Neutrophil (primary cell): ENCODE data around the gene RGS10.

ENCODE experiments used
- H3K27ac ChIP-seq: fragments of 200-600 bp; sonication (generic); 2 replicates; pipeline ENCODE4 v1.5.1; 2016; ENCODE audit warnings: mild to moderate bottlenecking, moderate library complexity
- H3K27me3 ChIP-seq: fragments of 200-600 bp; sonication (generic); 2 replicates; pipeline ENCODE4 v1.6.0; 2016; ENCODE audit warnings: mild to moderate bottlenecking
- H3K36me3 ChIP-seq: fragments of 200-600 bp; sonication (generic); 2 replicates; pipeline ENCODE4 v1.5.1; 2017
- H3K4me1 ChIP-seq, 2 experiments: fragments of 200-600 bp in 1 of 2; sonication (generic) in 1 of 2; 1 replicate in 1 of 2; 2 replicates in 1 of 2; pipeline versions ENCODE4 v1.5.1 to v1.6.1; 2013 to 2016; ENCODE audit warnings: low read depth in 1 of 2, low read length in 1 of 2, mild to moderate bottlenecking in 1 of 2, moderate library complexity in 1 of 2; ENCODE audit not compliant: control insufficient read depth in 1 of 2, insufficient read depth in 1 of 2
- H3K4me3 ChIP-seq, 2 experiments: fragments of 200-600 bp in 1 of 2; sonication (generic) in 1 of 2; 1 replicate in 1 of 2; 2 replicates in 1 of 2; pipeline ENCODE4 v1.5.1; 2013 to 2016; ENCODE audit warnings: low read depth in 1 of 2, low read length in 1 of 2, mild to moderate bottlenecking in 1 of 2, moderate library complexity in 1 of 2
- H3K9me3 ChIP-seq: fragments of 200-600 bp; sonication (generic); 2 replicates; pipeline ENCODE4 v1.5.1; 2016
- CTCF ChIP-seq: fragments of 200-600 bp; sonication (generic); IDR thresholded peaks from 2 replicates; pipeline ENCODE4 v1.5.1; 2016; ENCODE audit warnings: antibody characterized with exemption

The RGS10 gene

GRCh38 chr10:119511828-119512515 is 30.5 kb downstream of the RGS10 start:
- H3K27ac ChIP-seq = no peak overlapping the region
- TF ChIP-seq CTCF = no peak
- H3K27me3 ChIP-seq = no peaks in the 10 kb centered on the region
- no peaks in the 10 kb centered on the region for H3K36me3 ChIP-seq
- H3K9me3 ChIP-seq = no peaks in the 10 kb centered on the region
- H3K4me3 ChIP-seq = no peak overlapping the region
- peaks cover 23 to 24% of the 10 kb centered on the region in 2 experiments for H3K4me1 ChIP-seq

- Histone ChIP-seq H3K27me3 (no peaks in the 10 kb centered on the region), H3K36me3 (no peaks in the 10 kb centered on the region), H3K4me1 (peaks cover 10 to 11% of the 10 kb centered on the region in 2 experiments), H3K27ac (no peak overlapping the region), H3K4me3 (no peak overlapping the region), H3K9me3 (no peaks in the 10 kb centered on the region)
- no peak for TF ChIP-seq CTCF
Measured at GRCh38 chr10:119509909-119510451, 32.5 kb downstream of the RGS10 start.

GRCh38 chr10:119507115-119507514 is 35.4 kb downstream of the RGS10 start:
- Histone ChIP-seq H3K9me3 (no peaks in the 10 kb centered on the region), H3K36me3 (no peaks in the 10 kb centered on the region), H3K27me3 (no peaks in the 10 kb centered on the region), H3K27ac (no peak overlapping the region), H3K4me3 (no peak overlapping the region), H3K4me1 (peaks cover 10 to 11% of the 10 kb centered on the region in 2 experiments)
- no peak for TF ChIP-seq CTCF

GRCh38 chr10:119505588-119506315 is 36.8 kb downstream of the RGS10 start:
- no peaks in the 10 kb centered on the region for H3K27me3 ChIP-seq
- no peaks in the 10 kb centered on the region for H3K9me3 ChIP-seq
- no peak overlapping the region for H3K4me3 ChIP-seq
- no peaks in the 10 kb centered on the region for H3K36me3 ChIP-seq
- H3K4me1 ChIP-seq = peaks cover 4 to 6% of the 10 kb centered on the region in 2 experiments
- no peak for TF ChIP-seq CTCF
- H3K27ac ChIP-seq = no peak overlapping the region

GRCh38 chr10:119505131-119505551 is 37.4 kb downstream of the RGS10 start:
- Histone ChIP-seq H3K4me1 (peaks cover 0 to under 1% of the 10 kb centered on the region in 2 experiments), H3K27me3 (no peaks in the 10 kb centered on the region), H3K36me3 (no peaks in the 10 kb centered on the region), H3K9me3 (no peaks in the 10 kb centered on the region), H3K4me3 (no peak overlapping the region), H3K27ac (no peak overlapping the region)
- TF ChIP-seq CTCF = no peak
